ENCODE results near the gene SLC22A13. TPM values are rescaled to one million over a fixed set of nuclear protein-coding genes. Genes with fewer than 3 reads are reported as not detected.
"Not testable (repeated sequence)": the region's sequence is repeated elsewhere in the genome, so short reads cannot be mapped to it uniquely, and the experiment has no call there.

The SLC22A13 gene
- total RNA-seq, 2 donors from 2014 or later: 0.99 to 2.2 TPM

DNA sequence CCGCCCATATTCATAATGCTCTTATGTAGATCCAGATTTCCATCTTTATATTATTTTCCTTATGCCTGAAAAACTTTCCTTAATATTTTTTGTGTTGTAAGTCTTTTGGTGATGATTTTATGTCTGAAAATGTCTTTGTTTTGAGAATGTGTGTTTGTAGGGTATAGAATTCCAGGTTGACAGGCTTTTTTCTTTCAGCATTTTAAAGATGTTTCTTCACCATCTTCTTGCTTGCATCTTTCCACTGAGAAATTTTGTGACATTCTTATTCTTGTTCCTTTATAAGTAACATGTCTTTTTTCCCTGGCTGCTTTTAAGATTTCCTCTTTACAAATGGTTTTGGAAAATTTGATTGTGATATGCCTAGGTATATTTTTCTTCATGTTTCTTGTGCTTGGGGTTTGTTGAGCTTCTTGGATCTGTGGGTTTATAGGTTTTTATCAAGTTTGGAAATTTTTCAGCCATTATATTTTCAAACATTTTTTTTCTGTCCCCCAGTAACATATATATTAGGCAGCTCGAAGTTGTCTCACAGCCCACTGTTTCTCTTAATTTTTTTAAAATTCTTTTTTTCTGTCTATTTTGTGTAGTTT, 27.1 kb upstream of the SLC22A13 start:
- no peaks in the 10 kb centered on the region for H3K27me3 ChIP-seq (replicated peaks; ENCODE audit: insufficient read depth)
- peaks cover 16% of the 10 kb centered on the region for H3K36me3 ChIP-seq
- ATAC-seq (ENCODE audit: insufficient number of reproducible peaks, low FRiP score, low read depth) (no peak), DNase-seq (ENCODE audit: low spot score) (no peak)
- TF ChIP-seq, protein P1, sequence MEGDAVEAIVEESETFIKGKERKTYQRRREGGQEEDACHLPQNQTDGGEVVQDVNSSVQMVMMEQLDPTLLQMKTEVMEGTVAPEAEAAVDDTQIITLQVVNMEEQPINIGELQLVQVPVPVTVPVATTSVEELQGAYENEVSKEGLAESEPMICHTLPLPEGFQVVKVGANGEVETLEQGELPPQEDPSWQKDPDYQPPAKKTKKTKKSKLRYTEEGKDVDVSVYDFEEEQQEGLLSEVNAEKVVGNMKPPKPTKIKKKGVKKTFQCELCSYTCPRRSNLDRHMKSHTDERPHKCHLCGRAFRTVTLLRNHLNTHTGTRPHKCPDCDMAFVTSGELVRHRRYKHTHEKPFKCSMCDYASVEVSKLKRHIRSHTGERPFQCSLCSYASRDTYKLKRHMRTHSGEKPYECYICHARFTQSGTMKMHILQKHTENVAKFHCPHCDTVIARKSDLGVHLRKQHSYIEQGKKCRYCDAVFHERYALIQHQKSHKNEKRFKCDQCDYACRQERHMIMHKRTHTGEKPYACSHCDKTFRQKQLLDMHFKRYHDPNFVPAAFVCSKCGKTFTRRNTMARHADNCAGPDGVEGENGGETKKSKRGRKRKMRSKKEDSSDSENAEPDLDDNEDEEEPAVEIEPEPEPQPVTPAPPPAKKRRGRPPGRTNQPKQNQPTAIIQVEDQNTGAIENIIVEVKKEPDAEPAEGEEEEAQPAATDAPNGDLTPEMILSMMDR (IDR thresholded peaks at IDR 0.05): no peak
- H3K27ac ChIP-seq: no peak overlapping the region
- peaks cover 12% of the 10 kb centered on the region for H3K9me3 ChIP-seq
- no peak overlapping the region for H3K4me3 ChIP-seq
- no peaks in the 10 kb centered on the region for H3K4me1 ChIP-seq (ENCODE audit: control insufficient read depth in 1 of 2, low read depth in 2 of 2)

DNA sequence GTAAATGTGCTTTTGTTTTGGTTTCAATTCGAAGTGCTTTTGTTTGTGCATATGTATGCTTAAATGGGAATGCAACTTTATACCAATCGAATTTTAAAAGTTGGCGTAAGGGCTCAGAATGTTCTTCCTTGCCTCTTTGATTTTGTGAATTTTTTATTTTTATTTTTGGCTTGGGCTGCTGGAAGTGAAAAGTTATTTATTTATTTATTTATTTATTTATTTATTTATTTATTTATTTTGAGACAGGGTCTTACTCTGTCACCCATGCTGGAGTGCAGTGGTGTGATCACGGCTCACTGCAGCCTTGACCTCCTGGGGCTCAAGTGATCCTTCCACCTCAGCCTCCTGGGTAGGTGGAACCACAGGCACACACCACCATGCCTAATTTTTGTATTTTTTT, 22.8 kb upstream of the SLC22A13 start:
- H3K27ac ChIP-seq; H3K4me1 ChIP-seq (ENCODE audit: control insufficient read depth in 1 of 2, low read depth in 2 of 2); H3K27me3 ChIP-seq (replicated peaks; ENCODE audit: insufficient read depth); DNase-seq (ENCODE audit: low spot score); H3K4me3 ChIP-seq; ATAC-seq (ENCODE audit: insufficient number of reproducible peaks, low FRiP score, low read depth): not testable (repeated sequence)
- peaks cover 12% of the 10 kb centered on the region for H3K9me3 ChIP-seq
- peaks cover 12% of the 10 kb centered on the region for H3K36me3 ChIP-seq

DNA sequence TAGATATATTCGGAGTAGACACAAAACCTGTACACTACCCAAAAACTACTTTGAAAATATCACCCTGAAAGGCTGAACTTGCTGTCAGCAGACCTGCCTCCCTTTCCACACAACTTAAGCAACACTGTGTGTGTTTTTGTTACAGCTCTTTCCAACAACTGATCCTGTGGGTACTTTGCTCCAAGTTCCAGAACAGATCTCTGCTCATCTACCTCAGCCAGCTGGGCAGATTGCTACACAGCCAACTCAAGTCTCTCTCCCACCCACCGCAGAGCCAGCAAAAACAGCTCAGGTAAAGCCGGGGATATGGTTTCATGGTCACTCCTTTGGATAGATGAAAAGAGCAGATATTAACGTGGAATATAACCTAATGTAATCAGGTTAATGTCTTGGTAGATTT, 19.7 kb upstream of the SLC22A13 start:
- Histone ChIP-seq H3K27ac (no peak overlapping the region), H3K27me3 (replicated peaks; ENCODE audit: insufficient read depth) (no peaks in the 10 kb centered on the region), H3K36me3 (peaks cover 4% of the 10 kb centered on the region), H3K4me1 (ENCODE audit: control insufficient read depth in 1 of 2, low read depth in 2 of 2) (peaks cover 0 to 7% of the 10 kb centered on the region in 2 donors), H3K9me3 (no peaks in the 10 kb centered on the region), H3K4me3 (no peak overlapping the region)
- no peak for ATAC-seq (ENCODE audit: insufficient number of reproducible peaks, low FRiP score, low read depth)
- no peak for DNase-seq (ENCODE audit: low spot score)
- TF ChIP-seq, protein P1 (IDR thresholded peaks at IDR 0.05): no peak

GRCh38 chr3:38247366-38248035, 18.1 kb upstream of the SLC22A13 start:
- DNase-seq (ENCODE audit: low spot score): no peak
- TF ChIP-seq, protein P1 (IDR thresholded peaks at IDR 0.05): peak; percentile 13
- Histone ChIP-seq H3K9me3 (no peaks in the 10 kb centered on the region), H3K27ac (no peak overlapping the region), H3K4me1 (ENCODE audit: control insufficient read depth in 1 of 2, low read depth in 2 of 2) (peaks cover 0 to 7% of the 10 kb centered on the region in 2 donors), H3K27me3 (replicated peaks; ENCODE audit: insufficient read depth) (no peaks in the 10 kb centered on the region), H3K36me3 (peaks cover 9% of the 10 kb centered on the region), H3K4me3 (no peak overlapping the region)
- ATAC-seq (ENCODE audit: insufficient number of reproducible peaks, low FRiP score, low read depth): peak; percentile 88

DNA sequence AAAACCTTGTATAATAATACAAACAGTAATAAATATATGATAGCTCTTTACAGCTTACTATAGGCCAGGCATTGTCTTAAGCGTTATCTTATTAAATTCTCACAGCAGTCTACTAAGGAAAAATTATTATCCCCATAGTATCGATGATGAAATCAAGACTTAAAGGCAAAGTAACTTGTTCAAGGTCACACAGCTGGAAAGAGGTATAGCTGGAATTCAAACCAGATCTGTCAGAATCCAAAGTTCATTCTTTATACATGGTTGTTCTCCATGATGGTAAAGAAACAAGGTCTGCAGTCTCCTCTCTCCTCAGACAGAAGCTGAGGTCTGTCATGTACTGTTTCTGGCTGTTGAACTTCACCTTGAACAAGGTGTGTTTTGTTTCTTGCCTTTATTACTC, 15.4 kb upstream of the SLC22A13 start:
- no peak for ATAC-seq (ENCODE audit: insufficient number of reproducible peaks, low FRiP score, low read depth)
- DNase-seq (ENCODE audit: low spot score): no peak
- peaks cover 0 to 7% of the 10 kb centered on the region in 2 donors for H3K4me1 ChIP-seq (ENCODE audit: control insufficient read depth in 1 of 2, low read depth in 2 of 2)
- TF ChIP-seq, protein P1 (IDR thresholded peaks at IDR 0.05): no peak
- H3K27ac ChIP-seq: no peak overlapping the region
- peaks cover 18% of the 10 kb centered on the region for H3K36me3 ChIP-seq
- no peaks in the 10 kb centered on the region for H3K9me3 ChIP-seq
- no peaks in the 10 kb centered on the region for H3K27me3 ChIP-seq (replicated peaks; ENCODE audit: insufficient read depth)
- H3K4me3 ChIP-seq: no peak overlapping the region
